Stimulated activated CD8-positive, alpha-beta memory T cell treated with anti-CD3 and anti-CD28 coated beads, Interleukin-15, amount 100 ng/mL, for 4 hours (primary cell): ENCODE measurements around the gene HERC6.
"Not testable (repeated sequence)": the region's sequence is repeated elsewhere in the genome, so short reads cannot be mapped to it uniquely, and the experiment has no call there.

Experiments
- DNase-seq, 2 donors: peaks; one replicate each; pipeline ENCODE4 v3.0.0-alpha.2; 2020; ENCODE audit warnings: low read depth in 2 of 2

HERC6 gene

DNA sequence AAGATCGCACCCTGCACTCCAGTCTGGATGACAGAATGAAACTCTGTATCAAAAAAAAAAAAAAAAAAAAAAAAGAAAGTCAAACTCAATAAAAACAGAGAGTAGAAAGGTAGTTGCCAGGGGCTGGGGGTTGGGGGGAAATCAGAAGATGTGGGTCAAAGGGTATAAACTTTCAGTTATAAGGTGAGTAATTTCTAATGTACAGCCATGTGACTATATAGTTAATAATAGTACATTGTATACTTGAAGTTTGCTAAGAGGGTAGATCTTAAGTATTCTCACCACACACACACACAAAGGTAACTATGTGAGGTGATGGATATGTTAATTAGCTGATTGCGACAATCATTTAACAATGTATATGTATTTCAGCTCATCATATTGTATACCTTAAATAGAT is 11.5 kb downstream of the HERC6 start:
- DNase-seq, result no peak

DNA sequence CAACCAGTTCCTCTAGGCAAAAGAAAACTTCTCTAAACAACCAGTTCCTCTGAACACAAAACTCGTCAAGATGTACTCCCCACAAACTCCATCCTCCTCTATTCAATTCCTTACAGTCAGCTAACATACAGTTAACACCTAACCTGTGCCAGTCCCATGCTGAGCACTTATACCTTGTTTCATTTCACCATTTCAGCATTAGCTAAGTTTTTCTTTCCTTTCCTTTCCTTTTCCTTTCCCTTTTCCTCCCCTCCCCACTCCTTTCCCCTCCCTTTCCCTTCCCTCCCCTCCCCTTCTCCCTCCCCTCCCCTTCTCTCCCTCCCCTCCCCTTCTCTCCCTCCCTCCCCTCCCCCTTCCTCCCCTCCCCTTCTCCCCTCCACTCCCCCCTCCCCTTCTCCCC is 13.1 kb downstream of the HERC6 start:
- no peak for DNase-seq

GRCh38 chr4:88396681-88397080 is 18.0 kb downstream of the HERC6 start:
- DNase-seq, result no peak

DNA sequence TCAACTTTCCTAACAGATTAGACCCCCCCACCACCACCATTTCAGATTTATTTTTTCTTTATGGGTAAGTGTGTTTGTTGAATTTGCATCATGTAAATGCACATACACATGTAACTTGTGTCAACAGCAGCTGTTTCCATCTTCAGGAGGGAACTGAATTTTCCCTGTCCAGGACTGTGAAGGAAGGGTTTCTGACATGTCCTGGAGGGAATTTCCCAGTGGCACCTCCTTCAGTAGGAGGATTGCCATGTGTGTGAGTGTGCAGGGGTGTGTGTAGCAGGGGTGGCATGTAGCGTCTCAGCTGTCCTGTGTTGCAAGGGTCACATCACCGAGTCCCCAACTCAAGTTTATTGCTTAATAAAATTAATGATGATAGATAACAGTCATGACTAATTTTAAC is 19.7 kb downstream of the HERC6 start:
- DNase-seq, result no peak

DNA sequence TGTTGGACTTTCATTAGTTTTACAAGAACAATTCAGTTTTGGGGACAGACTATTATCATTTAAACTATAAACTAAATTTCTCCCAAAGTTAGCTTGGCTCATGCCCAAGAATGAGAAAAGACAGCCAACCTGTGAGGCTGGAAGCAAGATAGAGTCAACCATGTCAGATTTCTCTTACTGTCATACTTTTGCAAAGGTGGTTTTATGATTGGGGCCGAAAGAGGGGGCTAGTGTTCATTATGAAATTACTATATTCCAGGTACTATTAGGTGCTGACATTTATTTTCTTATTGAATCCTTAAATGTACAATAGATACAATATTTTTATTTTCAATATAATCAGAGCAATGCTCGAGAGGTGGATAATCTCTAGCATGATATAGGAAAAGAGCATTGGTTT is 30.6 kb downstream of the HERC6 start:
- DNase-seq, result no peak

DNA sequence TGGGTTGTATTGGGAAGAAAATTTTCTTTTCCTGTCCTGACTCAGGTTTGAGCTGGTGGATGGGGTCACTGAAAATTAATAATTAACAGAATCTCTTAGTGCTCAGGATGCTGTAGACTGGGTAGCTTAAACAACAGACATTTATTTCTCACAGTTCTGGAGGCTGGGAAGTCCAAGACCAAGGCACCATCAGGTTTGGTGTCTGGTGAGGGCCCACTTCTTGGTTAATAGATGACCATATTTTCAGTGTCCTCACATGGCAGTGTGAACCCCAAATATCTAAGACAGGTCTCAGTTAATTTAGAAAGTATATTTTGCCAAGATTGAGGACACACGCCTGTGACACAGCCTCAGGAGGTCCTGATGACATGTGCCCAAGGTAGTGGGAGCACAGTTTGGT is 31.1 kb downstream of the HERC6 start:
- no peak for DNase-seq

DNA sequence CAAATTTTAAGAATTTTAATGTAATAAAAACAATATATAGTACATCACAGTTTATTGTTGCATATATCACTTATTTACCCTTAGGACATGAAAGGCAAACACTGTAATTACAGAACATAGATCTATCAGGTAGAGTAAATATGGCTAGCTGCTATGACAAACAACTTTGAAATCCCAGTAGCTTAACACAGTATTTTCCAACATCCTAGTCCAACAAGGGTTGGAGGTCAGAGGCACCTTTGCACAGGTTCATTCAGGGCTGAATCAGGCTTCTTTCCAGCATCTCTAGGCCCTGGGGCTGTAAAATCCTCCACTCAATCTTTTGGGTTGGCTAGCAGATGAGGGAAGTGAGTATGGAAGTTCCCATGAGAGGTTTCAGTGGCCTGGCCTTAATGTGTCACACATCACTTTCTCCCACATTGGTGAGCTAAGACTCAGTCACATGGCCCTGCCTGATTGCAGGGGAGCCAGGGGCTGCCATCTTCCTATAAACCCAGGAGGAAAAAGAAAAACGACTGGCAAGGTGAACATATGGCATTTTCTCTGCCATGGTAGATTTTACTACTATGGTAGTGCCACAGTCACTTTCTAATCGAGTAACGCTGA is 32.9 kb downstream of the HERC6 start:
- no peak for DNase-seq

GRCh38 chr4:88413801-88414200 is 35.1 kb downstream of the HERC6 start:
- DNase-seq, result no peak

GRCh38 chr4:88414755-88415154 is 36.1 kb downstream of the HERC6 start:
- no peak for DNase-seq

DNA sequence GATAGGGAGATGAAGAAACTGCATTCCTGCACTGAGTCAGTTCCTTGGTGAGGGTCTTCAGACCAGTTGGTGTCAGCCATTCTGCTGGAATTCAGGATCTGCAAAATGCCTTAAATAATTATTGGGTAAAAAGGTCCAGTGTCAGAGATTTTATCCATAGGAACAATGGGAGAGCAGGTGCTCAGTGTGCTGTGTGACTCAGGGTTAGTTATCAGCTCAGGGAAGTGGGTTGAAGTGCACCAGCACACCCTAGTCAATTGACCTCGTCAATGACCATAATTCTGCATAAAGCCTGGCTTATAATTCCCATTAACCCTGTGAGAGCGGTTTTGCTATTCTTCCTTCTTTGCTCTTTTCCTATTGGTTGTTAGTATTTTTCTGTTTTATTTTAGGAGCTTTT is 37.3 kb downstream of the HERC6 start:
- no peak for DNase-seq

- no peak for DNase-seq
These were observed 39.8 kb downstream of the HERC6 start for GRCh38 chr4:88418411-88418810.

DNA sequence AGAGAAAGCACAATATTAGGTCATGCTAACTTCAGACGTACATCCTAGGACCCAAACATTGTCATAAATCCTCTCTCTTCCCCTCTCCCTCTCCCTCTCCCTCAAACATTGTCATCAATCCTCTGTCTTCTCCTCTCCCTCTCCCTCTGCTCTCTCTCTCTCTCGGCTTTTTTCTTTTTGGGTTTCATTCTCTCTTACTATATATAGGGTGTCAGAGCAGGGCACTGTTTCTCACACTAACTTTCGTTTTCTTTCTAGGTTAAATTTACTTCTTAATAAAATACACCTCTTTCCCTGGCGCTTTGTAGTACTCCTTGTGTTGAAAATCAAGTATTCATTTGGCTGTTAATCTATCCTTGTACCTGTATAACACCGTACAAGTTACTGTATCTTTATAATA is 41.2 kb downstream of the HERC6 start:
- no peak for DNase-seq

DNA sequence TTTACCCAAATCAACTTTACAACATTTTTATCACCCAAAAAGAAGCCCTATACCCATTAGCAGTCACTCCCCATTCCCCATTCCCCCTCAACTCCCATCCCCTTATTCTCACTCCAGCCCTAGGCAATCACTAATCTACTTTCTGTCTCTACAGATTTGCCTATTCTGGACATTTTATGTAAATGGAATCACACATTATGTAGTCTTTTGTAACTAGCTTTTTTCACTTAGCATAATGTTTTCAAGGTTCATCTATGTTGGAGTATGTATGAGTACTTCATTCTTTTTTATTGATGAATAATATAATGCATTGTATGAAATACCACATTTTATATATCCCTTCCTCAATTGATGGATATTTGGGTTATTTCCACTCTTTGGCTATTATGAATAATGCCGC is 42.2 kb downstream of the HERC6 start:
- DNase-seq, result no peak

GRCh38 chr4:88422403-88422802 is 43.8 kb downstream of the HERC6 start:
- DNase-seq, result no peak

DNA sequence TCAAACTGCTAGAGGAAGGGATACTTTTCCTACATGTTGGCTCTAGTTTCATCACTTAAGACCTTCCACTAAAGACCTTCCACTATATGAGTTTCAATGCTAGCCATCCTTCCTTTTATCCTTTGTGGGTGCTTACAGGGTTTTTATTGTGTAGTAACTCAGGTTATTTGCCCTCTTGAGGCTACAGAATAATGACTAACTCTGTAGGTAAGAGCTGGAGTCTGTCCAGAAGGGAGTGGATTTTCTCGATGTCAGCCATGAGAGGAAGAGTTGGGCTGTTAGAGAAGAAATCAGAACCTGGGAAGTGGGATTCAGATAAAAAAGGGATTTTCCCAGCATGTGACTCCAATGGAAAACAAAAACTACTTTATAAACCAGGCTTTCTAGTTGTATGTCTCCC is 50.7 kb downstream of the HERC6 start:
- no peak for DNase-seq

DNA sequence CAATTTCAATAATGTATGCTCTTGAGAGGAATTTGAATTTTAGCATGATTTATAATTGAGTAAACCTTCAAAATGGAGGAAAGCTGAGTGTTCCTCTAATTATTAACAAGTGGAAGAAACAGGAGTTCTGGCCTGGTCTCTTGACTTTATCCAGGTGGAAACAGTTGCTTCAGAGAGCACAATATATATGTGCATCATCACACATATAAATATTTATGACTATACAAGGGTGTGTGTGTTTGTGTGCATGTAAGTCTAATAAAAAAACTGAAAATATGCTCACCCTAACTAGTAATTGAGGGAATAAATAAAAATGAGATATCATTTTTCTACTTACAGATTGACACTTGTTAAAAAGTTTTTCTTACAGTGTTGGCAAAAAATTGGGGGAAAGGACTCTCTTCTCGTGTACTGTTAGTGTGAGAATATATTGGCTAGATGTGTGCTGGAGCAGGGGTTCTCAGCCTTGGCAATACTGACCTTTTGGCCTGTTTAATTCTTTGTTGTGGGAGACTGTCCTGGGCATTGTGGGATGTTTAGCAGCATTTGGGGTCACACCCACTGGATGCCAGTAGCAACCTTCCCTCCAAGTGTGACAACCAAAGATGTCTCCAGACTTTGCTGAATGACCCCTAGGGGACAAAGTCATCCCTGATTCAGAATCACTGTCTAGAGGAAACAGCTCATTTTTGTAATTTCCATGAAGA is 57.5 kb downstream of the HERC6 start:
- DNase-seq, result no peak

- DNase-seq, result not testable (repeated sequence)
These were observed 59.2 kb downstream of the HERC6 start for GRCh38 chr4:88437873-88438272.

- DNase-seq, result no peak
These were observed 60.6 kb downstream of the HERC6 start for GRCh38 chr4:88439161-88439760.

DNA sequence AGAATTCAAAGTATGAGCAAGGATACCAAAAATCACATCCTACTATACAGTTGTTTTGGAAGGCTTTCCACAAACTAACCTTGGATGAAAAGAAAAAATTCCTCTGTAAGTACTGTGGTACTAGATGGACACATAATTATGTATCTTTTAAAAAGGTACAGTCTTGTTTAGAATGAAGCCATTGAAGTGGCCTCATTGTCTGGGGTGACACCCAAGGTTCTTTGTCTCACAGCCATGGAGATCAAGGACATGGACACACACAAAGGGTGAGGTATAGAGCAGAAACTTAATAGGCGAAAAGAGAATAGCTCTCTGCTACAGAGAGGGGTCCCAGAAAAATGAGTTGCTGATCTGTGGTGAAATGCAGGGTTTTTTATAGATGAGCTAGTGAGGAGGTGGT is 61.5 kb downstream of the HERC6 start:
- no peak for DNase-seq

DNA sequence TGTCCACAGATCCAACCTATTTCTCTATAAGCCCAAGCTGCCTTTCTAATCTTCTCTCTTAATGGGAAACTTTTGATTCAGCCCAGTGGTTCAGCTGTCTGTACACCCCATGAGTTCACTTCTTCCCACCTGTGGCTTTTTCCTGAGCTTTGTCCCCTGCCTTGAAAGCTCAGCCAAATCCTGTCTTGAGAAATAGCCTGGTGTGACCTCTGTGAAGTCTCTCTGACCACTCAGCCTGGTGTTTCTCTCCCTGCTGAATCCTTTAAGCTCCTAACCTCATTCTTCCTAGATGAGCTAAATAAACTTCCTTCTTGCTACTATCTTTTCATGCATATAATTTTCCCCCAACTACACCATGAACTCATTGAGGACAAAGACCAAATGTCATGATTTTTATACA is 63.0 kb downstream of the HERC6 start:
- DNase-seq, result no peak

- no peak for DNase-seq
These were observed 64.1 kb downstream of the HERC6 start for GRCh38 chr4:88442689-88443191.

GRCh38 chr4:88443486-88443885 is 64.8 kb downstream of the HERC6 start:
- DNase-seq, result no peak

DNA sequence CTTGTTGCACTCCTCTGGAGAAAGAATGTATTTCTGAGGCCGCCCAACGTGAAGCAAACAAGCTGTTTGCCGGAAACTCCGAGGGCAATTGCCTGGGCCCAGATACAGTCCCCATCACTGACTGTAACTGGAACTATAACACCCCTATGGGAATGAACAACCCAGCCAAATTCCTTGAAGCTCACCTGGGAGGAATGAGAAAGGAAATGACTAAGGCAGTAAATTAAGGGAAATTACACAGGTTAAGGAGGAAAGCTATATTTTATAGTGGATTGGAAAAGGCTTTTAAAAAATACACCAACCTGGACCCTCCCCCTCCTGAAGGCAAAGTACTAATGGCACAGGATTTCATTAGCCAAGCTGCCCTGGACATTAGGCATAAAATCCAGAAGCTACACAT is 66.6 kb downstream of the HERC6 start:
- no peak for DNase-seq
